CD4-positive, alpha-beta T cell (primary cell): ENCODE measurements around the gene FAM184B. TPM values are rescaled to one million over a fixed set of nuclear protein-coding genes. Genes with fewer than 3 reads are reported as not detected.
"Not testable (repeated sequence)": the region's sequence is repeated elsewhere in the genome, so short reads cannot be mapped to it uniquely, and the experiment has no call there.

Experiments
- ATAC-seq: fragments of 200-7000 bp; cut with Tn5 transposase; one replicate; pipeline ENCODE4 v1.10.0; 2022; ENCODE audit warnings: mild to moderate bottlenecking; ENCODE audit not compliant: poor library complexity
- CTCF ChIA-PET: fragments of 350-600 bp; sonication (Branson Sonifier 250); formaldehyde crosslinking; loops from one replicate; lab custom pipeline; 2021; ENCODE audit warnings: antibody characterized with exemption, inconsistent platforms; lab: Charles Lee
- POLR2A ChIA-PET: fragments of 350-600 bp; sonication (Branson Sonifier 250); formaldehyde crosslinking; loops from one replicate; lab custom pipeline; 2021; ENCODE audit warnings: antibody characterized with exemption, inconsistent platforms; lab: Charles Lee
- DNase-seq, 14 experiments: peaks; one replicate each; pipeline ENCODE4 v3.0.0-alpha.2; 2013 to 2020; ENCODE audit warnings: mixed read lengths in 2 of 14
- H3K27ac ChIP-seq, 2 donors: one replicate each; pipeline versions ENCODE4 v1.5.1 to v1.7.0; 2013; ENCODE audit warnings: low read length in 2 of 2, low read depth in 1 of 2, mild to moderate bottlenecking in 1 of 2
- H3K27me3 ChIP-seq, 2 experiments: 1 replicate in 1 of 2; 2 replicates in 1 of 2; pipeline versions ENCODE4 v1.6.1 to v1.7.0; 2013; ENCODE audit warnings: low read length in 2 of 2, control low read depth in 1 of 2, mild to moderate bottlenecking in 1 of 2, moderate library complexity in 1 of 2; ENCODE audit not compliant: insufficient read depth in 2 of 2, control insufficient read depth in 1 of 2
- H3K36me3 ChIP-seq: one replicate; pipeline ENCODE4 v1.6.1; 2013; ENCODE audit warnings: low read length, control low read depth; ENCODE audit not compliant: insufficient read depth
- H3K4me1 ChIP-seq: one replicate; pipeline ENCODE4 v1.6.1; 2013; ENCODE audit warnings: low read length, control low read depth; ENCODE audit not compliant: insufficient read depth
- H3K4me3 ChIP-seq: one replicate; pipeline ENCODE4 v1.5.1; 2013; ENCODE audit warnings: mild to moderate bottlenecking, low read length, moderate library complexity
- H3K9me3 ChIP-seq, 2 experiments: 1 replicate in 1 of 2; 2 replicates in 1 of 2; pipeline versions ENCODE4 v1.6.1 to v1.7.0; 2013; ENCODE audit warnings: low read length in 2 of 2, mild to moderate bottlenecking in 2 of 2, control low read depth in 1 of 2, moderate library complexity in 1 of 2; ENCODE audit not compliant: control insufficient read depth in 1 of 2, insufficient read depth in 1 of 2
- H3K27ac Mint-ChIP-seq: one replicate; pipeline ENCODE4 v1.8.0; 2020; ENCODE audit warnings: mixed read lengths
- H3K27me3 Mint-ChIP-seq: one replicate; pipeline ENCODE4 v1.8.0; 2021; ENCODE audit warnings: mixed read lengths
- H3K36me3 Mint-ChIP-seq: one replicate; pipeline ENCODE4 v1.8.0; 2021; ENCODE audit warnings: low read depth, mixed read lengths
- H3K4me1 Mint-ChIP-seq: one replicate; pipeline ENCODE4 v1.8.0; 2021; ENCODE audit warnings: low read depth, mixed read lengths
- H3K4me3 Mint-ChIP-seq: one replicate; pipeline ENCODE4 v1.8.0; 2020; ENCODE audit warnings: mild to moderate bottlenecking, mixed read lengths
- H3K9me3 Mint-ChIP-seq: one replicate; pipeline ENCODE4 v1.8.0; 2020; ENCODE audit warnings: mixed read lengths
- intact Hi-C, 2 experiments: fragments of 100-400 bp; cut with DNase I in 1 of 2; cut with micrococcal nuclease in 1 of 2; formaldehyde crosslinking; loops; one replicate each; pipeline versions ENCODE4 v1.15.1 to v1.9.0; 2023 to 2025; cut with DNase I, micrococcal nuclease
- total RNA-seq, 174 experiments: library from RNA in 2 of 174; stranded (reverse) in 2 of 174; gene quantifications; one replicate each; pipeline ENCODE4 v1.2.3 and lab custom pipeline; 2021 to 2026
- TF ChIP-seq, protein P1 (sequence below): fragments of 200-600 bp; IDR thresholded peaks from one replicate; pipeline ENCODE4 v1.8.0; 2022; ENCODE audit warnings: antibody characterized with exemption, mild to moderate bottlenecking

FAM184B gene
- total RNA-seq, 2 experiments from 2014 or later: not detected

DNA sequence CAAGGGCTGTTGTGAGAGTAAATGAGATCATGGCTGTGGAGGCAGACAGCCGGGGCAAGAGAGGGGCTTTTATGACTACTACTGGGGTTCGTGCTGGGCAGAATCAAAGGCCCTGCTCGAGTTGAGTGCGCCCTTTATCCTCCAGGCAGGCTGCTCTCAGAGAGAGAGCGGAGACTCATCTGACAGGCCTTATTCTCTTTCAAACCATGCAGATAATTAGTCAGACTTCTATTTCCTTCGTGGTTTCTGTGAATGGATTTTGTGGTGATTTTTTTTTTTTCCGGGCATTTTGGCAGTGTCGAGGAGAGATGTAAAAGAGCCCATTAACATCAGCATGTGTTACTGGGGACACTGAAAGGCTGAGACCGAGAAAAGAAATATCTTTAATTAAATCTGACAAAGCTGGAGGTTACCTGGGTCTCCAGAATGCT lies 93.4 kb downstream of the FAM184B start:
- Mint-ChIP-seq H3K4me1 (no peaks in the 10 kb centered on the region), H3K36me3 (no peaks in the 10 kb centered on the region), H3K27me3 (no peaks in the 10 kb centered on the region), H3K9me3 (no peaks in the 10 kb centered on the region), H3K4me3 (no peak overlapping the region), H3K27ac (no peak overlapping the region)
- H3K4me3 ChIP-seq: no peak overlapping the region
- H3K4me1 ChIP-seq: no peaks in the 10 kb centered on the region
- TF ChIP-seq, protein P1, sequence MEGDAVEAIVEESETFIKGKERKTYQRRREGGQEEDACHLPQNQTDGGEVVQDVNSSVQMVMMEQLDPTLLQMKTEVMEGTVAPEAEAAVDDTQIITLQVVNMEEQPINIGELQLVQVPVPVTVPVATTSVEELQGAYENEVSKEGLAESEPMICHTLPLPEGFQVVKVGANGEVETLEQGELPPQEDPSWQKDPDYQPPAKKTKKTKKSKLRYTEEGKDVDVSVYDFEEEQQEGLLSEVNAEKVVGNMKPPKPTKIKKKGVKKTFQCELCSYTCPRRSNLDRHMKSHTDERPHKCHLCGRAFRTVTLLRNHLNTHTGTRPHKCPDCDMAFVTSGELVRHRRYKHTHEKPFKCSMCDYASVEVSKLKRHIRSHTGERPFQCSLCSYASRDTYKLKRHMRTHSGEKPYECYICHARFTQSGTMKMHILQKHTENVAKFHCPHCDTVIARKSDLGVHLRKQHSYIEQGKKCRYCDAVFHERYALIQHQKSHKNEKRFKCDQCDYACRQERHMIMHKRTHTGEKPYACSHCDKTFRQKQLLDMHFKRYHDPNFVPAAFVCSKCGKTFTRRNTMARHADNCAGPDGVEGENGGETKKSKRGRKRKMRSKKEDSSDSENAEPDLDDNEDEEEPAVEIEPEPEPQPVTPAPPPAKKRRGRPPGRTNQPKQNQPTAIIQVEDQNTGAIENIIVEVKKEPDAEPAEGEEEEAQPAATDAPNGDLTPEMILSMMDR: no peak
- no peak overlapping the region for H3K27ac ChIP-seq
- ChIA-PET POLR2A (no interaction called here), CTCF (no interaction called here)
- peaks cover 0 to 2% of the 10 kb centered on the region in 2 experiments for H3K27me3 ChIP-seq
- no peaks in the 10 kb centered on the region for H3K9me3 ChIP-seq
- intact Hi-C loops: no loop called here
- DNase-seq: no peak
- ATAC-seq: no peak
- H3K36me3 ChIP-seq: no peaks in the 10 kb centered on the region

DNA sequence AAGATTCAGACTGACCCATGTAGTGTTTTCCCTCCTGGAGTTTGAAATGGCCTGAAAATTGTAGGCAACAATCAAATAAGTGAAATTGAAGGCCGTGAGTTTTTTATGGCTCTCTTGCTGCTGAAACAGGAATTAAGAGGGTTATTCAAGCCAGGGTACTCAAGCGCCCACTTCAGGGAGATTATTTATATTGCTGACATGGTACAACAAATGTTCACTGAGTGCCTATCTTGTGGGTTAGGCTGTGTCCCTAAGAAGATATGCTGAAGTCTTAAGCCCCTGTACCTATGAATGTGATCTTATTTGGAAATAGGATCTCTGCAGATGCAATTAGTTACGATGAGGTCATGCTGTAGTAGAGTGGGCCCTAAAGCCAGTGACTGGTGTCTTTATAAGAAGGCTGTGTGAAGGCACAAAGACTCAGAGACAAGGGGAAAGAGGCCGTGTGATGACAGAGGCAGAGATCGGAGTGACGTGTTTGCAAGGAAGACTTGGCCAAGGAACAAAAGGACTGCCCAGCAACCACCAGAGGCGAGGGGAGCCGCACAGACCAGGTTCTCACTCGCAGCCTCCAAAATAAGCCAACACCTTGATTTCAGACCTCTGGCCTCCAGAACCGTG lies 94.1 kb downstream of the FAM184B start:
- Mint-ChIP-seq H3K27me3 (no peaks in the 10 kb centered on the region), H3K4me1 (no peaks in the 10 kb centered on the region)

DNA sequence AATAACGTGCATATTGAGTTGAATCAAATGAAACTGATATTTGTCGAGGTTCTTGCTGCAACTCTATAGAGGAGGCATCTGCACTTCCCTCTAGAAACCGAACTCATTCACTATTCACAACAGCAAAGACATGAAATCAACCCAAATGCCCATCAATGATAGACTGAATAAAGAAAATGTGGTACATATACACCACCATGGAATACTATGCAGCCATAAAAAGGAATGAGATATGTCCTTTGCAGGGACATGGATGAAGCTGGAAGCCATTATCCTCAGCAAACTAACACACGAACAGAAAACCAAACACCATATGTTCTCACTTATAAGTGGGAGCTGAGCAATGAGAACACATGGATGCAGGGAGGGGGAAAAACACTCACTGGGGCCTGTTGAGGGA lies 96.8 kb downstream of the FAM184B start:
- POLR2A ChIA-PET, intact Hi-C loops, ATAC-seq, H3K27me3 ChIP-seq, H3K36me3 ChIP-seq, H3K9me3 Mint-ChIP-seq, H3K4me3 ChIP-seq, H3K27me3 Mint-ChIP-seq, H3K4me3 Mint-ChIP-seq, H3K27ac Mint-ChIP-seq, H3K36me3 Mint-ChIP-seq, H3K27ac ChIP-seq, H3K4me1 ChIP-seq, H3K4me1 Mint-ChIP-seq, H3K9me3 ChIP-seq, CTCF ChIA-PET, DNase-seq: not testable (repeated sequence)

More for the DNA sequence above, 94.1 kb downstream of the FAM184B start:
- DNase-seq (no peak), ATAC-seq (no peak)
- POLR2A ChIA-PET: no interaction called here
- no peaks in the 10 kb centered on the region for H3K9me3 ChIP-seq
- H3K36me3 Mint-ChIP-seq: no peaks in the 10 kb centered on the region
- TF ChIP-seq, protein P1: no peak
- H3K36me3 ChIP-seq: no peaks in the 10 kb centered on the region
- no peak overlapping the region for H3K27ac Mint-ChIP-seq
- H3K27me3 ChIP-seq: peaks cover 0 to 2% of the 10 kb centered on the region in 2 experiments
- intact Hi-C loops: no loop called here
- H3K4me1 ChIP-seq: no peaks in the 10 kb centered on the region
- no peak overlapping the region for H3K4me3 ChIP-seq
- CTCF ChIA-PET: no interaction called here
- no peak overlapping the region for H3K27ac ChIP-seq
- H3K9me3 Mint-ChIP-seq: no peaks in the 10 kb centered on the region
- no peak overlapping the region for H3K4me3 Mint-ChIP-seq

DNA sequence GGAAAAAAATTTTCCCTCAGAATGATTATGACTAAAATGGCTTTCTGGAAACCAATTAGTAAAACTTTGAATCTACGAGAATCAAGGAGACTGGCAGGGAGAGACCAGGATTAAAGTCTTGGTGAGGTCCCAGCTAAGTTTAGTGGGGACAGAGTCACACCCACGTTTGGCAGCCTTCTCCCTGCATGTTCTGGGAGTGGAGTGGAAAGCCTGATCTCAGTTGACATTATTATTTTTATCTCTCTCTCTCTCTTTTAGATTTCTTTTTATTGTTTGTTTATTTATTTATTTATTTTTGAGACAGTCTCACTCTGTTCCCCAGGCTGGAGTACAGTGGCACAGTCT lies 99.2 kb downstream of the FAM184B start:
- CTCF ChIA-PET: no interaction called here
- Mint-ChIP-seq H3K9me3 (no peaks in the 10 kb centered on the region), H3K27ac (no peak overlapping the region), H3K27me3 (no peaks in the 10 kb centered on the region), H3K4me3 (no peak overlapping the region), H3K36me3 (no peaks in the 10 kb centered on the region), H3K4me1 (no peaks in the 10 kb centered on the region)
- H3K27ac ChIP-seq: no peak overlapping the region
- POLR2A ChIA-PET: no interaction called here
- ATAC-seq (no peak), DNase-seq (no peak)
- intact Hi-C loops: no loop called here
- no peaks in the 10 kb centered on the region for H3K4me1 ChIP-seq
- no peak overlapping the region for H3K4me3 ChIP-seq
- H3K9me3 ChIP-seq: no peaks in the 10 kb centered on the region
- no peaks in the 10 kb centered on the region for H3K36me3 ChIP-seq
- TF ChIP-seq, protein P1: no peak
- no peaks in the 10 kb centered on the region for H3K27me3 ChIP-seq
